Measurements from ENCODE around the gene NKAIN4. TPM values are rescaled to one million over a fixed set of nuclear protein-coding genes. Genes with fewer than 3 reads are reported as not detected.

Gene NKAIN4
- total RNA-seq, 4 donors from 2014 or later: not detected

GRCh38 chr20:63192721-63193120 lies 61.5 kb downstream of the NKAIN4 start:
- no peak for TF ChIP-seq CTCF (IDR thresholded peaks at IDR 0.05)
- no peak for ATAC-seq (ENCODE audit: low FRiP score)
- DNase-seq (ENCODE audit: low spot score): no peak

- no peak for TF ChIP-seq CTCF (IDR thresholded peaks at IDR 0.05)
- ATAC-seq (ENCODE audit: low FRiP score) (no peak), DNase-seq (ENCODE audit: low spot score) (no peak)
Observed at GRCh38 chr20:63191400-63191799, 62.9 kb downstream of the NKAIN4 start.

- TF ChIP-seq CTCF (IDR thresholded peaks at IDR 0.05): no peak
- no peak for DNase-seq (ENCODE audit: low spot score)
- ATAC-seq (ENCODE audit: low FRiP score): no peak
Observed at GRCh38 chr20:63190828-63191227, 63.4 kb downstream of the NKAIN4 start.

Small RNA genes within 50 kb of the gene (small RNA-seq; reads per million reads assigned to genes)
- gene MIR3196 (not detected), gene MIR4326 (0.39 reads per million)

Other genes with a start within 250 kb of the NKAIN4 start
- not detected for gene BHLHE23, start 247.5 kb downstream of the NKAIN4 start, total RNA-seq
- gene YTHDF1, start 38.3 kb downstream of the NKAIN4 start, total RNA-seq: 10 to 100 TPM; 21.2 to 49.6 (median 25.8) TPM
- gene BIRC7, start 18.6 kb downstream of the NKAIN4 start, total RNA-seq: 1 to 10 TPM in 1 of 4 donors, under 1 TPM in 1, not detected in 2; 0.48 to 3.0 TPM
- gene ARFGAP1, start 18.4 kb upstream of the NKAIN4 start, total RNA-seq: 10 to 100 TPM; 29.2 to 59.7 (median 41.3) TPM
- not detected for gene COL20A1, start 38.7 kb upstream of the NKAIN4 start, total RNA-seq
- not detected for gene CHRNA4, start 106.9 kb upstream of the NKAIN4 start, total RNA-seq
- not detected for gene KCNQ2, start 218.2 kb upstream of the NKAIN4 start, total RNA-seq
- 1 to 10 TPM in 3 of 4 donors, not detected in 1; 2.1 to 4.7 (median 2.8) TPM for gene EEF1A2, start 244.6 kb upstream of the NKAIN4 start, total RNA-seq

Data from omental fat pad (tissue), 4 donors.